WTC11 (cell line): ENCODE data around the gene OTUD3. TPM values are rescaled to one million over a fixed set of nuclear protein-coding genes. Genes with fewer than 3 reads are reported as not detected.

Source experiments
- ATAC-seq: fragments of 200-7000 bp; cut with Tn5 transposase; 2 replicates; pipeline ENCODE4 v1.10.0; 2021; ENCODE audit warnings: mild to moderate bottlenecking, moderate library complexity
- CTCF ChIA-PET: fragments of 300-600 bp; sonication (Branson Sonifier 250); formaldehyde crosslinking; loops from one replicate; lab custom pipeline; 2021; ENCODE audit warnings: antibody characterized with exemption; lab: Charles Lee
- POLR2A ChIA-PET: fragments of 350-600 bp; sonication (Branson Sonifier 250); formaldehyde crosslinking; loops from one replicate; lab custom pipeline; 2021; ENCODE audit warnings: antibody characterized with exemption; lab: Charles Lee
- DNase-seq: peaks from one replicate; pipeline ENCODE4 v3.0.0; 2021; ENCODE audit warnings: low spot score
- H3K27ac Mint-ChIP-seq: 2 replicates; pipeline ENCODE4 v1.8.0; 2021; ENCODE audit warnings: mixed read lengths
- H3K27me3 Mint-ChIP-seq: 2 replicates; pipeline ENCODE4 v1.8.0; 2021; ENCODE audit warnings: low read depth, mild to moderate bottlenecking, moderate library complexity, mixed read lengths
- H3K36me3 Mint-ChIP-seq: 2 replicates; pipeline ENCODE4 v1.8.0; 2021; ENCODE audit warnings: mixed read lengths
- H3K4me1 Mint-ChIP-seq: 2 replicates; pipeline ENCODE4 v1.8.0; 2022; ENCODE audit warnings: mixed read lengths
- H3K4me3 Mint-ChIP-seq: 2 replicates; pipeline ENCODE4 v1.8.0; 2021; ENCODE audit warnings: mild to moderate bottlenecking, moderate library complexity, mixed read lengths
- H3K9me3 Mint-ChIP-seq: 2 replicates; pipeline ENCODE4 v1.8.0; 2021; ENCODE audit warnings: mixed read lengths
- AFF4 ChIP-seq: sonication (generic); formaldehyde crosslinking; IDR thresholded peaks from 2 replicates; pipeline ENCODE4 v1.8.1; 2023; ENCODE audit warnings: mild to moderate bottlenecking, missing genetic modification reagents, borderline replicate concordance
- ATF1 ChIP-seq: sonication (generic); formaldehyde crosslinking; IDR thresholded peaks from 2 replicates; pipeline ENCODE4 v1.8.1; 2023; ENCODE audit warnings: mild to moderate bottlenecking, moderate library complexity, missing genetic modification reagents
- ATF6 ChIP-seq: sonication (generic); formaldehyde crosslinking; IDR thresholded peaks from 2 replicates; pipeline ENCODE4 v1.8.1; 2023; ENCODE audit warnings: mild to moderate bottlenecking, missing genetic modification reagents
- CREB1 ChIP-seq: sonication (generic); formaldehyde crosslinking; IDR thresholded peaks from 2 replicates; pipeline ENCODE4 v1.8.0; 2023; ENCODE audit warnings: mild to moderate bottlenecking, missing genetic modification reagents
- CTCF ChIP-seq: fragments of 200-600 bp; IDR thresholded peaks from 2 replicates; pipeline ENCODE4 v1.8.0; 2022; ENCODE audit warnings: antibody characterized with exemption
- HMGA2 ChIP-seq: fragments of 250-450 bp; sonication (Bioruptor Pico); IDR thresholded peaks from 2 replicates; pipeline ENCODE4 v1.4.0; 2021; ENCODE audit warnings: mild to moderate bottlenecking, moderate library complexity
- JAZF1 ChIP-seq: fragments of 250-450 bp; sonication (Bioruptor Pico); IDR thresholded peaks from 2 replicates; pipeline ENCODE4 v1.9.0; 2021; ENCODE audit warnings: moderate library complexity, mild to moderate bottlenecking, inconsistent platforms
- NFE2L1 ChIP-seq: sonication (generic); formaldehyde crosslinking; IDR thresholded peaks from 2 replicates; pipeline ENCODE4 v1.8.1; 2023; ENCODE audit warnings: missing genetic modification reagents
- NR1H2 ChIP-seq: sonication (generic); formaldehyde crosslinking; IDR thresholded peaks from 2 replicates; pipeline ENCODE4 v1.9.0; 2021; ENCODE audit warnings: mild to moderate bottlenecking, moderate library complexity, missing genetic modification reagents
- SMAD3 ChIP-seq: sonication (generic); formaldehyde crosslinking; IDR thresholded peaks from 2 replicates; pipeline ENCODE4 v1.8.0; 2022; ENCODE audit warnings: missing genetic modification reagents, mild to moderate bottlenecking, borderline replicate concordance
- SP1 ChIP-seq: sonication (generic); formaldehyde crosslinking; conservative IDR thresholded peaks from 2 replicates; pipeline ENCODE4 v1.8.1; 2022; ENCODE audit warnings: missing genetic modification reagents
- TCF7 ChIP-seq: sonication (generic); formaldehyde crosslinking; IDR thresholded peaks from 2 replicates; pipeline ENCODE4 v1.8.0; 2022; ENCODE audit warnings: mild to moderate bottlenecking, low read depth, missing genetic modification reagents, moderate library complexity
- TEAD1 ChIP-seq: sonication (generic); formaldehyde crosslinking; IDR thresholded peaks from 2 replicates; pipeline ENCODE4 v1.8.0; 2022; ENCODE audit warnings: mild to moderate bottlenecking, missing genetic modification reagents
- TEAD4 ChIP-seq: sonication (generic); formaldehyde crosslinking; IDR thresholded peaks from 2 replicates; pipeline ENCODE4 v1.8.0; 2022; ENCODE audit warnings: mild to moderate bottlenecking, missing genetic modification reagents
- ZNF138 ChIP-seq: sonication (generic); formaldehyde crosslinking; conservative IDR thresholded peaks from 2 replicates; pipeline ENCODE4 v1.8.1; 2022; ENCODE audit warnings: mild to moderate bottlenecking, moderate library complexity, missing genetic modification reagents
- total RNA-seq: library from RNA; stranded (reverse); gene quantifications from 3 replicates; pipeline ENCODE4 v1.2.3, GENCODE V29; 2021
- TF ChIP-seq, protein P1 (sequence below): sonication (generic); formaldehyde crosslinking; IDR thresholded peaks from 2 replicates; pipeline ENCODE4 v1.8.0; 2023; ENCODE audit warnings: mild to moderate bottlenecking, missing genetic modification reagents
- TF ChIP-seq, protein P2 (sequence below): sonication (generic); formaldehyde crosslinking; conservative IDR thresholded peaks from 2 replicates; pipeline ENCODE4 v1.8.1; 2023; ENCODE audit warnings: mild to moderate bottlenecking, low read depth, missing genetic modification reagents, moderate library complexity
- TF ChIP-seq, protein P3 (sequence below): sonication (generic); formaldehyde crosslinking; IDR thresholded peaks from 2 replicates; pipeline ENCODE4 v1.8.1; 2022; ENCODE audit warnings: low read depth, mild to moderate bottlenecking, moderate library complexity, missing genetic modification reagents, borderline replicate concordance
- TF ChIP-seq, protein P4 (sequence below): sonication (generic); formaldehyde crosslinking; IDR thresholded peaks from 2 replicates; pipeline ENCODE4 v1.8.1; 2023; ENCODE audit warnings: mild to moderate bottlenecking, missing genetic modification reagents

Gene OTUD3
- total RNA-seq, 1 experiment from 2014 or later = 16.1 TPM

DNA sequence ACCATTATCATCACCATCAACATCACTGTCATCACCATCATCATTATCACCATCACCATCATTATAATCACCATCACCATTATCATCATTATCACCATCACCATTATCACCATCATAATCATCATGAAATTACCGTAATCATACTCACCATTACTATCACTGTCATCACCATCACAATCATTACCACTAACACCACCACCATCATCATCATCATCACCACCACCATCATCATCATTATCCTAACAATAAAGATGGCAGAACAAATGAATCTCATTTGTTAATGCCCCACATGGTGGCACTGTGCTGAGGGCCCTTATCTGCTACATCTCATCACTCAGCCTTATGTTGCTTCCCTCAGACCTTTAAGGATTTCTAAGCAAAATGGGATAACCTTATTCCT, 50.7 kb downstream of the OTUD3 start:
- ATAC-seq = no peak
- CTCF ChIA-PET = no interaction called here
- no peak overlapping the region for H3K27ac Mint-ChIP-seq
- H3K36me3 Mint-ChIP-seq = peaks cover 24% of the 10 kb centered on the region
- TF ChIP-seq CREB1 (CRISPR knock-in tag) (no peak), CTCF (no peak), TCF7 (CRISPR knock-in tag) (no peak), SMAD3 (no peak), JAZF1 (no peak), ATF1 (no peak), ZNF138 (CRISPR knock-in tag) (no peak), NR1H2 (CRISPR knock-in tag) (no peak), TEAD4 (no peak), HMGA2 (CRISPR knock-in tag) (no peak), TEAD1 (CRISPR knock-in tag) (no peak), ATF6 (CRISPR knock-in tag) (no peak), NFE2L1 (CRISPR knock-in tag) (no peak), AFF4 (CRISPR knock-in tag) (no peak), SP1 (CRISPR knock-in tag) (no peak)
- TF ChIP-seq, protein P1, sequence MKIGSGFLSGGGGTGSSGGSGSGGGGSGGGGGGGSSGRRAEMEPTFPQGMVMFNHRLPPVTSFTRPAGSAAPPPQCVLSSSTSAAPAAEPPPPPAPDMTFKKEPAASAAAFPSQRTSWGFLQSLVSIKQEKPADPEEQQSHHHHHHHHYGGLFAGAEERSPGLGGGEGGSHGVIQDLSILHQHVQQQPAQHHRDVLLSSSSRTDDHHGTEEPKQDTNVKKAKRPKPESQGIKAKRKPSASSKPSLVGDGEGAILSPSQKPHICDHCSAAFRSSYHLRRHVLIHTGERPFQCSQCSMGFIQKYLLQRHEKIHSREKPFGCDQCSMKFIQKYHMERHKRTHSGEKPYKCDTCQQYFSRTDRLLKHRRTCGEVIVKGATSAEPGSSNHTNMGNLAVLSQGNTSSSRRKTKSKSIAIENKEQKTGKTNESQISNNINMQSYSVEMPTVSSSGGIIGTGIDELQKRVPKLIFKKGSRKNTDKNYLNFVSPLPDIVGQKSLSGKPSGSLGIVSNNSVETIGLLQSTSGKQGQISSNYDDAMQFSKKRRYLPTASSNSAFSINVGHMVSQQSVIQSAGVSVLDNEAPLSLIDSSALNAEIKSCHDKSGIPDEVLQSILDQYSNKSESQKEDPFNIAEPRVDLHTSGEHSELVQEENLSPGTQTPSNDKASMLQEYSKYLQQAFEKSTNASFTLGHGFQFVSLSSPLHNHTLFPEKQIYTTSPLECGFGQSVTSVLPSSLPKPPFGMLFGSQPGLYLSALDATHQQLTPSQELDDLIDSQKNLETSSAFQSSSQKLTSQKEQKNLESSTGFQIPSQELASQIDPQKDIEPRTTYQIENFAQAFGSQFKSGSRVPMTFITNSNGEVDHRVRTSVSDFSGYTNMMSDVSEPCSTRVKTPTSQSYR (CRISPR knock-in tag) = no peak
- TF ChIP-seq, protein P2, sequence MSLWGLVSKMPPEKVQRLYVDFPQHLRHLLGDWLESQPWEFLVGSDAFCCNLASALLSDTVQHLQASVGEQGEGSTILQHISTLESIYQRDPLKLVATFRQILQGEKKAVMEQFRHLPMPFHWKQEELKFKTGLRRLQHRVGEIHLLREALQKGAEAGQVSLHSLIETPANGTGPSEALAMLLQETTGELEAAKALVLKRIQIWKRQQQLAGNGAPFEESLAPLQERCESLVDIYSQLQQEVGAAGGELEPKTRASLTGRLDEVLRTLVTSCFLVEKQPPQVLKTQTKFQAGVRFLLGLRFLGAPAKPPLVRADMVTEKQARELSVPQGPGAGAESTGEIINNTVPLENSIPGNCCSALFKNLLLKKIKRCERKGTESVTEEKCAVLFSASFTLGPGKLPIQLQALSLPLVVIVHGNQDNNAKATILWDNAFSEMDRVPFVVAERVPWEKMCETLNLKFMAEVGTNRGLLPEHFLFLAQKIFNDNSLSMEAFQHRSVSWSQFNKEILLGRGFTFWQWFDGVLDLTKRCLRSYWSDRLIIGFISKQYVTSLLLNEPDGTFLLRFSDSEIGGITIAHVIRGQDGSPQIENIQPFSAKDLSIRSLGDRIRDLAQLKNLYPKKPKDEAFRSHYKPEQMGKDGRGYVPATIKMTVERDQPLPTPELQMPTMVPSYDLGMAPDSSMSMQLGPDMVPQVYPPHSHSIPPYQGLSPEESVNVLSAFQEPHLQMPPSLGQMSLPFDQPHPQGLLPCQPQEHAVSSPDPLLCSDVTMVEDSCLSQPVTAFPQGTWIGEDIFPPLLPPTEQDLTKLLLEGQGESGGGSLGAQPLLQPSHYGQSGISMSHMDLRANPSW (CRISPR knock-in tag) = no peak
- TF ChIP-seq, protein P3, sequence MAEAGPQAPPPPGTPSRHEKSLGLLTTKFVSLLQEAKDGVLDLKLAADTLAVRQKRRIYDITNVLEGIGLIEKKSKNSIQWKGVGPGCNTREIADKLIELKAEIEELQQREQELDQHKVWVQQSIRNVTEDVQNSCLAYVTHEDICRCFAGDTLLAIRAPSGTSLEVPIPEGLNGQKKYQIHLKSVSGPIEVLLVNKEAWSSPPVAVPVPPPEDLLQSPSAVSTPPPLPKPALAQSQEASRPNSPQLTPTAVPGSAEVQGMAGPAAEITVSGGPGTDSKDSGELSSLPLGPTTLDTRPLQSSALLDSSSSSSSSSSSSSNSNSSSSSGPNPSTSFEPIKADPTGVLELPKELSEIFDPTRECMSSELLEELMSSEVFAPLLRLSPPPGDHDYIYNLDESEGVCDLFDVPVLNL (CRISPR knock-in tag) = no peak
- TF ChIP-seq, protein P4, sequence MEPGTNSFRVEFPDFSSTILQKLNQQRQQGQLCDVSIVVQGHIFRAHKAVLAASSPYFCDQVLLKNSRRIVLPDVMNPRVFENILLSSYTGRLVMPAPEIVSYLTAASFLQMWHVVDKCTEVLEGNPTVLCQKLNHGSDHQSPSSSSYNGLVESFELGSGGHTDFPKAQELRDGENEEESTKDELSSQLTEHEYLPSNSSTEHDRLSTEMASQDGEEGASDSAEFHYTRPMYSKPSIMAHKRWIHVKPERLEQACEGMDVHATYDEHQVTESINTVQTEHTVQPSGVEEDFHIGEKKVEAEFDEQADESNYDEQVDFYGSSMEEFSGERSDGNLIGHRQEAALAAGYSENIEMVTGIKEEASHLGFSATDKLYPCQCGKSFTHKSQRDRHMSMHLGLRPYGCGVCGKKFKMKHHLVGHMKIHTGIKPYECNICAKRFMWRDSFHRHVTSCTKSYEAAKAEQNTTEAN (CRISPR knock-in tag) = no peak
- TF ChIP-seq, all 79 proteins: peak for 0
- Mint-ChIP-seq H3K9me3 (peaks cover 41% of the 10 kb centered on the region), H3K27me3 (peaks cover 9% of the 10 kb centered on the region), H3K4me1 (0 out of 2 replicates have a peak, but pooled peaks cover 3% of the 10 kb centered on the region), H3K4me3 (no peak overlapping the region)
- no peak for DNase-seq
- POLR2A ChIA-PET = no interaction called here
